MM.1S (cell line): ENCODE data around the gene BICDL1.

Experiments used
- CTCF ChIP-seq: fragments of 300-600 bp; sonication (generic); IDR thresholded peaks from 2 replicates; pipeline ENCODE4 v1.5.1; 2016; ENCODE audit warnings: antibody characterized with exemption, low read length, mixed read lengths
- EZH2 ChIP-seq: fragments of 300-600 bp; sonication (generic); optimal IDR thresholded peaks from 2 replicates; pipeline ENCODE3; 2017; ENCODE audit warnings: low read depth, mild to moderate bottlenecking, antibody characterized with exemption, low read length, mixed read lengths
- EZH2phosphoT487 ChIP-seq: fragments of 300-600 bp; sonication (generic); IDR thresholded peaks from 2 replicates; pipeline ENCODE4 v1.6.1; 2018; ENCODE audit warnings: antibody characterized with exemption, low read length

DNA sequence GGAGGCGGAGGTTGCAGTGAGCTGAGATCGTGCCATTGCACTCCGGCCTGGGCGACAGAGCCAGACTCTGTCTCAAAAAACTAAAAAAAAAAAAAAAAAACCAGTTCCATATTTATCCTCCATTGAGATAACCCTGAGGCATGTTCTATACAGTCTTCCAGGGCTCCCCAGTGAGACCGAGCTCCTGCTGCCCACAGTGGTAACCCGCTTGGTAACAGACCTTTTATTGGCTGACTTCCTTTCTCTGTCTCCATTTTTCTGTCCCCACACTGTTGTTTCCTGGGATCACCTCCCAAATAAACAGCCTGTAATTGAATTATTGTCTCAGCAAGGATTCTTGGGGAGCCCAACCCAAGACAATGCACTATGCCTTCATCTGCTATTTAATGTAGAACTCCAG, 42.8 kb upstream of the BICDL1 start:
- no peak for TF ChIP-seq CTCF
- no peak for TF ChIP-seq EZH2phosphoT487
- TF ChIP-seq EZH2 = no peak
